Skin of body (tissue), 2 donors: ENCODE measurements around the gene NDC80. TPM values are rescaled to one million over a fixed set of nuclear protein-coding genes. Genes with fewer than 3 reads are reported as not detected.

ENCODE experiments used
- DNase-seq: peaks from one replicate; lab custom pipeline; 2025; lab: John Stamatoyannopoulos, UW
- total RNA-seq: library from RNA; depleted of rRNA; stranded (reverse); fragments of >200 nt; gene quantifications from one replicate; pipeline ENCODE4 v1.2.3, GENCODE V29; 2014

Gene NDC80
- total RNA-seq, 1 donor from 2014 or later: 9.8 TPM

GRCh38 chr18:2557536-2557935, 13.8 kb upstream of the NDC80 start:
- DNase-seq: no peak

DNA sequence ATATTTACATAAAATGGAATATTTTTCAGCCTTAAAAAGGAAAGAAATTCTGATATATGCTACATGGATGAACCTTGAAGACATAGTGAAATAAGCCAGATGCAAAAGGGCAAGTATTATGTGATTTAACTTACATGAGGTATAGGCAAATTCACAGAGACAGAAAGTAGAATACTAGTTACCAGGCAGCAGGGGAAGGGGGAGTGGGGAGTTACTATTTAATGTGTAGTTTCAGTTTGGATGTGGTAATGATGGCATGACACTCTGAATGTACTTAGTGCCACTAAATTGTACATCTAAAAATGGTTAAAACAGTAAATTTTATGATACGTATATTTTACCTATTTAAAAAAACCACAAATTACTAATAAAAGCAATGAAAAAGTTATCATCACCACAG, 12.1 kb upstream of the NDC80 start:
- no peak for DNase-seq

- DNase-seq: no peak
Measured at GRCh38 chr18:2564373-2564772, 7.0 kb upstream of the NDC80 start.

DNA sequence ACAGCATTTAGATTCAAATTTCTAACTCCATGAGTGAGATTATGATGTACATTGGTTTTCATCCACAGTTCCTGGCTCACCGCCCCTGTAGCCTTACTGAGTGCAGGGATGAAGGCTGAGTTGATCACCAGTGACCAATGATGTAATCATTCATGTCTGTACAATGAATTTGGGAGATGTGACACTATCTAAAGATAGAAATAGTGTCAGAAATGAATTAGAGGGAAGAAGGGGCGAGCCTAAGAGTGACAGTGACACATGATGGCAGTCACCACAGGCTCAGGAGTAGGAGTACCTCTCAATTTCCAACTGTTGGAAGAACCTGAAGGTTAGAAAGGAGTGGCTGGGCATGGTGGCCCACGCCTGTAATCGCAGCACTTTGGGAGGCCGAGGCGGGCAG, 3.2 kb upstream of the NDC80 start:
- DNase-seq: no peak

- no peak for DNase-seq
Measured at GRCh38 chr18:2568605-2569004, 2.8 kb upstream of the NDC80 start.

DNA sequence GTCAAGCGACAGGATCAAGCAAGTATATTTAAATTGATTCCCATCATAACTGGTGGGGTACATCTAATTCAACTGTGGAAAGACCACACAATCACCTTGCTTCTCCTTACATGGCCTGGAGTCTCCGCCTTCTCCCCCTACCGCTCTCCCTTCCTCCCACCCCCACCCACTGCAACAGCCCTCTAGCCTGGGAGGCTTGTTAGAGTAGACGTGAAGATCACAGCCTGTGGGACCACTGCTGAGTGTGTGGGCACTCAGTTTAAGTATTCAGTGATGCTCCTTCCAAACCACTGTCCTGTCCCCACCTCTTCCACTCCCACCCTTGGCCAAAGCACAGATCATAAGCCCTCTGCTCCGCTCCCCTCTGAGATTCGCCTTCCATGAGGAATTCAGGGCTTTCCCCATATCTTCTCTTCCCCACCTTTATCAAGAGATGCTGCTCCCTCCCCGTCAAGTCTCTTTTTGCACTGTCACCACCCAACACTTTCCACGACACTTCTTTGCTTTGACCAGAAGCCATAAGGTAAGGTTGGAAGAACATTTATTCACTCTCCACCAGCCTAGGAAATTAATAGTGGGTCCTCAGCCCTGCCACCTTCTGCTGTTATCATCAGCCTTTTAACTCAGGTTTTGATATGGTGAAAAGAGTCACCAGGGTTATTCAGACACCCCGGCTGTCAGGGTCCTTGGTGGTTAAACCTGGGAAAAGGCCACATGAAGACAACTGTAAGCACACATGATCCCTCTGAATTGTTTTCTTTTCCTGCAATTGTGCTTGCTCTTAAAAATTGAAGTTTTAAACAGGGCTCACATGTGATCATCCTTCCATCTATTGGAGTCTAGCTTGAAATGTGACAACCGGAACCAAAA, 1.8 kb upstream of the NDC80 start:
- no peak for DNase-seq

- DNase-seq: no peak
Measured at GRCh38 chr18:2570772-2571199, 571 bp upstream of the NDC80 start.

DNA sequence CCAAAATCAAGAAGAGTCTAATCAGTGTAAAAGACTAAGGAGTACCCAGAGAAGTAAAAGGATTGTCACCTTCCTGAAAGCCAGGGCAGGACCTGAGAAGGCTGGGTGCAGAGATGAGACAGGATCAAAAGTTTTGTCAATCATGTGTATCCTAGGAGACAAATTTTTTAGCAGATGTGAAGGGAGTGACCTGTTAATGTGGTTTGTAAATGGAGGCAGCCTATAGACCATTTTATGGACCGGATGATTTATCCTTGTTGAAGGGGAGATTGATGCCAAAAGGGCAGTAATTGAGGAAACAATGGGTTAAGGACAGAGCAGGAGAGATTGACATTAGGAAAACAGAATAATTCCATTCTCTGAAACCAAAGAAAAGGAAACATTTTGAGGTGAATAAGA, 813 bp downstream of the NDC80 start:
- no peak for DNase-seq

DNA sequence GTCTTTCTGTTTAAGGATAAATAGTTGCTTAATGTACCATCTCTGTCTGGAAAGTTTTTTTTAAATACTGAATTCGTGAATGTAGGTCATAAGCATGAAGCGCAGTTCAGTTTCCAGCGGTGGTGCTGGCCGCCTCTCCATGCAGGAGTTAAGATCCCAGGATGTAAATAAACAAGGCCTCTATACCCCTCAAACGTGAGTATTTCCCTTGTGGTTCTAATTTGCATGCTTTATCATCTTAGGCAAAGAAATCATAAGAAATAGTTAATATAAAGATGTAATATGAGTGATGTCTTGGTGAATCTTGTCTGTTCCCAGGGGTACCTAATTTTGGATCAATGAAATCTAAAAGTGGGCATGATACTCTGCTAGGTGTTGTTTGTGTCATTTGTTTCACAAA, 1.5 kb downstream of the NDC80 start:
- DNase-seq: no peak

DNA sequence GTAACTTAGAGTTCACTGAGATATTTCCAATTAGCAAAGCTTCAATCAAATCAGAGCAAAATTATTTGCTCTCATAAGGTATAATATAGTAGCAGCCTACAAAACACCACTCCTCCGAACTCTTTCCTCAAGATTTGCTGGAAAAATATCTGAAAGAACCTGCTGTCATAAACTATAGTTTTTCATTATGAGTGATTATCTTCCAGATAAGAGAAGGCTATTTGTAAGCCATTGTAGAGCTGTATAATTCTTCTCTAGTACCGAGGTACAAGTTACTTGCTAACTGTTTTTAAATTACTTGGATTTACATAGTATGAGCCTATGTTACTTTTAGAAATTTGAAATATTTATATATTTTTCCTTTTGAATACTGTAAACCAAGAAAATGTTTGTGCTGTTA, 2.1 kb downstream of the NDC80 start:
- no peak for DNase-seq

DNA sequence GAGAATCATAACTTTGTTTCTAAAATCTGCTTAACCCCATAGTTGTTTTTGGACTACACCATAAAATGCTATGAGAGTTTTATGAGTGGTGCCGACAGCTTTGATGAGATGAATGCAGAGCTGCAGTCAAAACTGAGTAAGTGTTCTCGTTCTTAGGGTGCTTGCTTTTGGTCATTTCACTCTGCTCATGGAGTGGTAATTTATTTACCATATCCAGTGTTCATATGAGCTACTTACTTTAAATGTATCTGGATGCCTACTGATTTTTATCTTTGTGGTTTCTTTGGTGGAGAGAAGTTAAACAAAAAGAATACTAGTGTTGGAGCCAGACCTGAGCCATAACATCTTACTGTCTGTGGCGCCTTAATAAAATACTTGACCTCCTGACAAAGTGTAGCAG, 16.4 kb downstream of the NDC80 start:
- DNase-seq: no peak

GRCh38 chr18:2588666-2589344, 17.4 kb downstream of the NDC80 start:
- DNase-seq: no peak

GRCh38 chr18:2589345-2590068, 18.1 kb downstream of the NDC80 start:
- no peak for DNase-seq

- DNase-seq: no peak
Measured at GRCh38 chr18:2590303-2590702, 18.9 kb downstream of the NDC80 start.

- no peak for DNase-seq
Measured at GRCh38 chr18:2597639-2598038, 26.3 kb downstream of the NDC80 start.

DNA sequence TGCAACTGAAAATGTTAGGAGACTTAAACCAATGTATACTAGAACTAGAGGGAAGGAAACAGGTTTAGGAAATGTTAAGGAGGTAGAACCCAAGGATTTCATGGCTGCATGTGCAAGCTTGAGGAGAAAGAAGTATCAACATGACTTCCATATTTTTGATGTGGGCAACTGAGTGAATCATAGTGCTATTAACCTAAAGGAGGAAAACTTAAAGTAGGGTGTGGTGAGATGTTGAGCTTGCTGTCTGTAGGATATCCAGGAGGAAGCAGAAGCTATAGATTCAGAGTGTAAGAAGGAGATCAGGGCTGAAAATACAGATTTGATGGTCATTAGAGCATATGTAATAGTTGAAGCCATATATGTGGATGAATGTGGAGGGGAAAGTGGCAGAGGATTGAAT, 31.5 kb downstream of the NDC80 start:
- DNase-seq: no peak

DNA sequence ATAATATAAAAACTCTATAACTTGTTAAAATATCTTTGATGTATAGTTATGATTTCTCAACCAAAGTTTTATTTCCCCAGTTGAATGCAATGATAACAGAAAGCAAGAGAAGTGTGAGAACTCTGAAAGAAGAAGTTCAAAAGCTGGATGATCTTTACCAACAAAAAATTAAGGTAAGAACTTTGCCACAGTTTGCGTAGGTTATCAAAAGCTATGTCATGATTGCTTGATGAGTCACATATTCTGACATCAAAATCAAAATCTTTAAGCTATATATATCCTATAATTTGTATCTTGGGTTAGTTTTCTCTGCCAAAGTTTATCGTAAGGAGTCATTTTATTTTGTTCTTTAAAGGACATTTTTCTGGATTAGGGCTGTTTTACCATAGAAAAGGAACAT, 35.0 kb downstream of the NDC80 start:
- DNase-seq: no peak

DNA sequence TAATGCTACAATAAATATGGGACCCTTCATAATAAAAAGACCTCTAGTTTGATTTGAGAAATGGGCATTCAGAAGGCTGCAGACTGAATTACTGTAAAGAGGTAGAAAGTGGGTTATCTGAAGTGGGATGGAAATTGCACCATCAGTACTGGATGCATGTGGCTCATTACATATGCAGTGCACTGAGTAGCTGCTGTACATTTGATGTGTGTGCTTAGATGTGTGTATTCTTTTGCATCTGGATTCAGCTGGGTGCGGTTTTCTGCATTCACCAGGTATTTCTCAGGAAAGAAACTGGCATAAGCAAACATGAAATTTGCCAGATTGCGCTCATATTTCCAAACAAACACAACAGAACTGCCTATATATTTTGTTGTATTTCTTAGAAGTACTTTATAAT, 38.2 kb downstream of the NDC80 start:
- no peak for DNase-seq

GRCh38 chr18:2610549-2610948, 39.2 kb downstream of the NDC80 start:
- no peak for DNase-seq

DNA sequence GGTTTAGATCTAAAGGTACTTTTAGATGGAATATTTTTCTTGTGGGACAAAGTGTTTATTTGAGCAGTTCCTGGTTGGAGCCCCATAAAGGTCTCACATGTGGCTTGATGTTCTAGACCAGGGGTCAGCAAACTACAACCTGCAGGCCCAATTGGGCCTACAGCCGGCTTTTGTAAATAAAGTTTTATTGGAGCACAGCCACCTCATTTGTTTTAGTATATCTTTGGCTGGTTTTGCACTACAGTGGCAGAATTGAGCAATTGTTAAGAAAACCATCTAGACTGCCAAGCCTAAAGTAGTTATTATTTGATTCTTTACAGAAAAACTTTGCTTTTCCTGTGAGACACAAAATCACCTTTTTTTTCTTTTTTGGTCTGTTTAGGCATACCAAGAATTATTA, 41.6 kb downstream of the NDC80 start:
- no peak for DNase-seq

DNA sequence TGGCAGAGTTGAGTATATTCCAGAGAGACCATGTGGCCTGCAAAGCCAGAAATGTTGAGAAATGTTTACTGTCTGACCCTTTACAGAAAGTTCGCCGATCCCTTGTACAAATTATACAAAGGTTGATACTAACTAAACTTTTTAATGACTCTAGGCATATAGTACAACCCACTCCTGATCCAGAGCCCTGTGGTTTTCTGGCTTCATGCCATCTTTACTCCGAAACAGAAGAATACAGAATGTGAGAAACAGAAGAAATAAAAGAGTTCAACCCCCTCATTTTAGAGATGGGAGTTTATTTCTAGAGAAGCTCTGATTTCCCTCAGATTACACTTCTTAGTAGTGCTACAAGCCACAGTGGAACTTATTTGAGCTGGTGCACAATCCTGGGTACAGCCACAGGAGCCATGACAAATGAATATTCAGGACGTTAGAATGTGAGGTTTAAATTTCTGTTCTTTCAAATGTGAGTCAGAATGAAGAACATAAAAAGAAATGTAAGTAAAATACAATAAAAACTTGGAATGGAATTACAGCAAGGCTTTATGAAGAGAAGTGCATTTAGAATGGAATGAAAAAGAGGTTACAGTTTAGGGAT, 46.1 kb downstream of the NDC80 start:
- DNase-seq: no peak

GRCh38 chr18:2618009-2618408, 46.7 kb downstream of the NDC80 start:
- no peak for DNase-seq
